Adrenal gland (tissue), 5 donors: ENCODE measurements around the gene FSIP1.

Experiments used
- CTCF ChIP-seq, 6 experiments: fragments of 450-650 bp in 4 of 6; fragments of 200-600 bp in 2 of 6; sonication (generic) in 1 of 6; IDR thresholded peaks; 1 replicate in 5 of 6; 2 replicates in 1 of 6; pipeline versions ENCODE4 v1.5.1 to v1.8.0; 2016 to 2021; ENCODE audit warnings: antibody characterized with exemption in 6 of 6, mild to moderate bottlenecking in 2 of 6, moderate library complexity in 1 of 6
- POLR2A ChIP-seq, 2 donors: fragments of 450-650 bp; IDR thresholded peaks; one replicate each; pipeline ENCODE4 v1.6.1; 2017; ENCODE audit warnings: antibody characterized with exemption in 2 of 2, mild to moderate bottlenecking in 2 of 2, moderate library complexity in 1 of 2
- donor health status: DM: no; HTN: no; CAD: no.

- TF ChIP-seq CTCF (IDR thresholded peaks at IDR 0.05) = peak; percentile 58 to 93 (median 64)
- TF ChIP-seq POLR2A (IDR thresholded peaks at IDR 0.05) = no peak
These were observed 96.5 kb downstream of the FSIP1 start for GRCh38 chr15:39685999-39686613.
